Measurements from ENCODE around the gene ARHGAP15. TPM values are rescaled to one million over a fixed set of nuclear protein-coding genes. Genes with fewer than 3 reads are reported as not detected.
A peak's percentile ranks its signal among the peaks of the same experiment; 100 is the strongest.

ARHGAP15 gene
- polyA plus RNA-seq, 4 donors: 3.4 to 8.1 (median 4.9) TPM

DNA sequence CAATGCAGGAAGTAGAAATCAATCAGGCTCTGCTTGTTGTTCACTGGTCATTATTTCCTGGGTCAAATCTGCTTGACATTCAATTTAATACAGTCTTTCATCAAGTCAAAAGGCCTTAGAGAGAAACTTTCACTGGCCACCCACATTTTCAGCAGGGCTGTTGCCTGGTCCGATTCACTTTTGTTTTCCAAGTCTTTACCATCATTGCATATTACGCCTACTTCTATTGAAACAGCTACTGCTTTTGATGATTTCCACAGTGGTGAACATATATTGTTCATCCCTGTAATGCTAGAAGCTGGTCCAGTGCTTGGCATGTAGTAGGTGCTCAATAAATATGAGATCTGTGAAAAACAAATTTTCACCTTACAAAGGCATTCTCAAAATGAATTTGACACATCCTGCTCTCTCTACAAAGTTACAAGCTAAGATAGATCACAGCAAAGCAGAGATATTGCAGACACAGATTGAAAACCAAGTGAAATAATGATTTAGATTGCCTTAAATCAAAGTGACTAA is 600.1 kb downstream of the ARHGAP15 start:
- DNase-seq (ENCODE audit: low read depth in 4 of 4, low spot score in 3 of 4): no peak

DNA sequence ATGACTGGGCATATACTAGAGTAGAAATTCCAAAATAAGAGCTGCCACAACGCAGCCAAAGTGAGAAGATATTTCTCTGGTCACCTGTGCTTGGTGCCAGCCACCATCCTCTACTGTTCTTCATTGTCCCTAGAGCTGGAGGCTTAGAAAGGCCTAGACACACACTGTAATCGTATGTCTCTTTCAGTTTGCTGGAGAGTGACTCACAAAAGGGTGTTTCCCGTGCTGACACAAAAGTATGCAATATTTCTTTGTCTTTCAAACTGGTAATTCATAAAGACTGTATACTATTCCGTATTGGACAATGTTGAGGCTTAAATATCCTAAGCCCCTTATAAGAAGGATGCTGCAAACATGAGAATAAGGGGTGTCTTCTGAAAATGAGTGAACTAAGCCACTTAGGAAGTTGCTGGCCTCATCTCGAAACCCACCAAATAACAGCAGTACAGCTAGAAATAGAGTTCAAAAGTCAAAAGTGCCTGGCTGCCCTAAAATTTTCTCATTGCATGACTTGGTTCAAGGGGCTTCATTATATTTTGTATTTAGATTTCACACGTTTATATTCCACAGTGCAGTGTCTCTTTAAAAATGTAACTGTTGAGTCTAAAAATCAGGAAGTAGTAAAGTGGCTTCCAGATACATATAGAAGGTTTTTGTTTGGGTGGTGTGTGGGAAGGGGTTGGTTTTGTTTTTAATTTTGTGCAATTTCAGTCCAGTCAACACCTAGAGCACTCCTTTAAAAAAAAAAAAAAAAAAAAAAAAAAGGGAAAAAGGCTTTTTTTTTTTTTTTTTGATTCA is 601.1 kb downstream of the ARHGAP15 start:
- DNase-seq (ENCODE audit: low read depth in 4 of 4, low spot score in 3 of 4): no peak

- DNase-seq (ENCODE audit: low read depth in 4 of 4, low spot score in 3 of 4): no peak
Observed at GRCh38 chr2:143730953-143731260, 601.7 kb downstream of the ARHGAP15 start.

DNA sequence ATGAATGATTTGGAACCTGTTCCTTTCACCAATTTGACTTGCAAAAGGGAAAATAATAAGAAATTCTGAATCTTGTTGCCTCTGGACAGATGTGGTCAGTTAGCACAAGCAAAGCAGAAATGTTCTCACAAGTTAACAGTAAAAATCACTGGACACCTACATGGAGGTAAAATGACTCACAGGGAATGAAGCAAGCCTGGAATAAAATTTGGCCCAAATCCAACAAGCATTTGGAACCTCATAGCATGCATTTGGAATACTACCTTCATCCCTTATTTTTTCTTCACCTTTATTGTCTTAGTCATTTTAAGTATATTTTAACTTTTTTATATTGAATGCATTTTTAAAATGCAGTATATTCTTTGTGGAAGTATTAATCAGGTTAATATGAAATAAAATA is 602.9 kb downstream of the ARHGAP15 start:
- DNase-seq (ENCODE audit: low read depth in 4 of 4, low spot score in 3 of 4): no peak

- no peak for DNase-seq (ENCODE audit: low read depth in 4 of 4, low spot score in 3 of 4)
Observed at GRCh38 chr2:143732871-143733270, 603.7 kb downstream of the ARHGAP15 start.

DNA sequence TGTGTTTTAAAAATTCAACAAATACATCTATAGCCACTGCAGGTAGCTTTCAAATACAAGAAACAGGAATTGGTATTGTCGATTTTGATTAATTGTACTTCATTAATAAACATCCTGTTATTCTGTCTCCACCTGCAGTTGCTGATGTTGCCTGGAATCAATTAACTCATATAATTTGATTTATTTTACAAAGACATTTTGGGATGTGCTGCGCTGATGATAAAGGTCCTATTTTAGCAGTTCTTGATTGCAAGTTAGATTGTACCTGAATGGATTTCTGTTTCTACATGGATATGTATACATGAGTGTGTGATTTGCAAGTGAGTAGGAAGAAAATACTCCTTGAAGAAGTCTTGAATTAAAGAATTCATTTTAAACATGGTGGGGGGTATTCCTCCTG is 605.3 kb downstream of the ARHGAP15 start:
- no peak for DNase-seq (ENCODE audit: low read depth in 4 of 4, low spot score in 3 of 4)

DNA sequence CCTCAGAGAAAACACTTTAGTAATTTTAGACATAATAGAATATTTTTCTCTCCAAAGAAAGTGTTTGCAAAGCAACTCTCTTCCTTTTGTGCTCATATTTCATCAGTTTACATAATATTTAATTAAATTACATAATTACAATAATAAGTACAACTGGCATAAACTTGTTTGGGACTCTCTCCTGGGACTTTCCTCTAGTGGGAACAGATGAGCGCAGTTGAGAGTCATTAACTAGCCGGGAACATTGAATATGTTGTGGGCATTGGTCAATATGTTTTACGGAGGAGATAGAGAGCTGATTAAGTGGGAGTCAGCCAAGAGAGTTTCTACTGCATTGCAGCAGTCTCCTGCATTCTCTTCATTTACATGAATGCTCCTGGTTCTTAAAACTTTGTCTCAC is 607.7 kb downstream of the ARHGAP15 start:
- no peak for DNase-seq (ENCODE audit: low read depth in 4 of 4, low spot score in 3 of 4)

DNA sequence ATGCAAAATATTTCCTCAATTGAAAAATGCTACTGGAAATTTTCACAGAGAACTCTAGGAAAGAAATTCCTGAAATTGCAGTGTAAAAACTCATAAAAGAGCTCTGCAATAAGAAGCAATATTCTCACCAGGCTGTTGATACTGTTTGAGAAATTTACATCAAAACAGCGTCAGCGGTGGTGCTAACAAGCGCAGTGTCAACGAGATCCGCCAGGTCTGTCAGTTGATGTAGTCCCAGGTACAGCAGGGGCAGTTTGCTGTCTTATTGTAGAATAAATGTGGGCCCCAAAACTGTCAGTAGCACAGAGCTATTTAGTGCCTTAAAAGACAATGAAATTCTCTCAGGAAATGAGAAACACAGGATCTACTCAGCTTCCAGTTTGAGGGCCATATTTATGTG is 611.2 kb downstream of the ARHGAP15 start:
- DNase-seq (ENCODE audit: low read depth in 4 of 4, low spot score in 3 of 4): no peak

DNA sequence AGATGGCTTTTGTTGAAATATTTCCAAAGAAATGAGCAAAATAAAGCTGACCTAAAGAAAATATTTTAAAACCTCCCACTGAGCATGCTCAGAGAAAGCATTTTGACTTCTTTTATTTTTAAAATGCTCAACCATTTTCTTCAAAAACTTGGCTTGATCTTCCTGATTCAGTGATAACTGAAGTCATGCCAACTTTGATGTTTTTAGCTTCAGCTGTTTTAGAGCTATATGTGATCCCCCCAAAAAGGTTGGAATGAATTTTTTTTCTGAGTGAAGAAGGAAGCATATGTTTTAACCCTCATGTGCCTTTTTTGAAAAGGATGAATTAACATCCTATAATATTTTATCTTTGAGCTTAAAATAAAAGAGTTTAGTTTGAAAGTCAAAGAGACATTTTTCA is 612.0 kb downstream of the ARHGAP15 start:
- DNase-seq (ENCODE audit: low read depth in 4 of 4, low spot score in 3 of 4): no peak

DNA sequence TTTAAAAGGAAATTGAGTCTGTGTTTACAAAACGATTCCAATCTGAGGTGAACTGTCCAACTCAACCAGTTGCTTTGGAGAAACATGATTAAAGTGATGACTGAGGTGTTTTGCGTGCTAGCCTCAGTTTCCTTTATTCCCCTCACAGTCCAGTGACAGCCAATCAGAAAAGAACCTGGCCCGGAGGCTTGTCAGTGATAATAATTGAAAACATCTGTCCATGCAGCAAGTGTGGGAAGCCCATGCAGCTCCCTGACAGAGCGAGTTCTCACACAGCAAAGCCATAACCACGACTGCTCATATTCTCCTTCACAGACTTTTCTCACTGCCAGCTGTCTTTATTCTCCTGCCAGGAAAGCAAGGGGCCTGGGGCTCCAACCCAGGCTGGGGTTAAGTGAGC is 613.4 kb downstream of the ARHGAP15 start:
- no peak for DNase-seq (ENCODE audit: low read depth in 4 of 4, low spot score in 3 of 4)

DNA sequence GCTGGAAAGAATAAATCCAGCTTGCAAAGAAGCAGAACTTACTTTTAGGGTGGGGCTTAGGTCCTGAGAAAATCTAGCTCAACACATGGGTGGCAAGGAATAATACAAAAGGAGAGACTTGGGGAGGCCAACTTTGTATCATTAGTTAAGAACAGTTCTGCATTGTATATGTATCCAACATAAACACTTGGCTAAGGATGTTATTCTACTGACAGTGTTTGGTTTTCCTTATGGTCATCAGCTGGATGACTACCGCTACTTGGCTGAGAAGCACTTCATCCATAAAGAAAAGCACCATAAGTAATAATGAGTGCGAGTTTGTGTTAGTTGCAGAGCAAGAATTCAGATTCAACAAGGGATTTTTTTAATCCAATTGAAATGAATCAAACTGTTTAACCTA is 614.9 kb downstream of the ARHGAP15 start:
- no peak for DNase-seq (ENCODE audit: low read depth in 4 of 4, low spot score in 3 of 4)

GRCh38 chr2:143745060-143745459 is 615.8 kb downstream of the ARHGAP15 start:
- DNase-seq (ENCODE audit: low read depth in 4 of 4, low spot score in 3 of 4): no peak

DNA sequence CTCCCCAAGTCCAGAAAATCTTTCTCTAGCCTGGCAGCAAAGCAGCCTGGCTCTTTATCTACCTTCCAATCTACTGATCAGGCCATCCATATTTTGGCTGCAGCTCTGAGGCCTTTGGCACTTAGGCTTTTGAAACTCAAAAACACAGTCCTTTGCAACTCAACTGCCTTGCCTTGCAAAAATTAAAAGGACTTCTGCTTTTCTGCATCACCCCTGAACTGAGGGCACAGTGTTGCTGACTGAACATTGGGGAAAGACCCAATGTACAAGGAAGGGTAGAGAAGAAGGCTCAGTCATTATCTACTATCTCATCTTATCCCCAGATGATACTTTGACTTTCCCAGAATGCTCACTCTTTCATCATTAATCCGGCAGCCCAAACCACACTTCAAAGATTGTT is 625.5 kb downstream of the ARHGAP15 start:
- DNase-seq (ENCODE audit: low read depth in 4 of 4, low spot score in 3 of 4): no peak

DNA sequence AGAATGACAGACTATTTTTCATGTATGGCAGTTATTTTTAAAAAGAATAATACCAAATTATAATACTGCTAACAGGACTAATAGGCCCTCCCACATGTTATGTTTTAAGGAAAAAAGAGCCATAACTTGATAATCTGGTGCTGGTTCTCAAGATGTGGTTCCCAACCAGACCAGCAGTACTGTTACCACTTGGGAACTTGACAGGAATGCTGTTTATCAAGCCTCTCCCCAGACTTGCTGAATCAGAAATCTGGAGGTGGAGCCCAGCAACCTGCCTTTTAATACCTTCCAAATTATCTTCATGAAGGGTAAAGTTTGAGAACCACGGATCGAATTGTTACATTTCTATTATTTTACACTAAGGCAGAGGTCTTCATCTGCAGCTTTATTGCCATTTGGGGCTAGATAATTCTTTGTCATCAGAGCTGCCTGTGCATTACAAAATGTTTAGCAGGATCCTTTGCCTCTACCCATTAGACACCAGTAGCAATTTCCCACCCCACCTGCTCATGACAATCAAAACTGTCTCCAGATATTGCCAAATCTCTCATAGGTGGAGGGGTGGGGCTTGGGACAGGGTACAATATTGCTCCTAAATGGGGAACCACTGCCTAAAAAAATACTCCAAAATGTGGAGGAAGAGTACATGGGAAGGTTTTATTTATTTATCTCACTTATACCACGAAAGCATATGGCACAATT is 629.6 kb downstream of the ARHGAP15 start:
- DNase-seq (ENCODE audit: low read depth in 4 of 4, low spot score in 3 of 4): no peak

DNA sequence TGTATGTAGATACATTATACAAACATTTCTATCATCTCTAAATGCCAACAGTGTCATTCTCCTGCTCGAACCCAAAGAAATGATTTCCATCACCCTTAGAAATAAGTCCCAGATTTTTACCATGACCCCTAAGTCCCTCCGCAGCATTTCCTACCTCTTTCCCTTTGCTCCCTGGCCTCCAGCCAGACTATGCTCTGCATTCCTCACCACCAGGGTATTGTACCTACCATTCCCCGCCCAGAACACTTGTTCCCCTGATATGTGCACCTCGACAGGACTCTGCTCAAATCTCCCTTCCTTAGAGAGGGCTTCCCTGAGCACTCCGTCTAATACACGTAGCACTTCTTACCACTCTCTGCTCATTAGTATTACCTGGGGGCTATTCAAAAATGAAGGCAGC is 630.2 kb downstream of the ARHGAP15 start:
- DNase-seq (ENCODE audit: low read depth in 4 of 4, low spot score in 3 of 4): no peak

DNA sequence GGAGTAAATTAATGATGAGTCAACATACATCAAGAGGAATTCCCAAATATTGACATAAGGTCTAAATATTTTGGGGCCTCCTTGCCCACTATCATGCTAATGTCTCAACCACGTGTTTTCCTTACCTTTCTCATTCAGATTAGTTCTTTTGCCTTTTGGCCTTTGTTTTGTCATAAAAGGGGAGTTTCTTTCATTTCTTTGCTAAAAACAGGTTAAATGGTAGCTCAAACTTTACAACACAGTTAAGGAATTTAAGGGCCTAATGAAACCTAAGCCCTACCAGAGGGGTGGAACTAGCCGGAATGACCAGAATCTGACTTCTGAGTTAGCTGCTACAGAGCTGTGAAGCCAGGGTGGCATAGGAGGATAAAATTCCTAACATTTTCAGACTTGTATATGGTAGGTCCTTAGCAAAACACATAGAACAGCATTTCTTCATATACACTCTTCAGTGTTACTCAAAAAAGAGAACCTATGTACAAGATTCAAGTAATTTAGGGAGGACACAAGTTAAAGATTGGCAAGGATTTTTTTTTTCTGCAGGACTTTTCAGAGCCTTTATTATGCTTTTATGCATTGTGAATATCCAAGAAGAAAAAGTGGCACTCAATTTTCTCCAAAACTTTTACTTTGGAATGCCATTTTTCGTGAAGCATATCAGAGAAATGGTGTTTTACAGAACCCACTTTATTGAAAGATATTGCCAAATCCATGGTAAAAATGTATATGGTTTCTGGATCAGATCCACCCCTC is 633.1 kb downstream of the ARHGAP15 start:
- DNase-seq (ENCODE audit: low read depth in 4 of 4, low spot score in 3 of 4): no peak

- DNase-seq (ENCODE audit: low read depth in 4 of 4, low spot score in 3 of 4): peak in 1 of 4 donors; percentile 22
Observed at GRCh38 chr2:143764261-143764660, 635.0 kb downstream of the ARHGAP15 start.

- DNase-seq (ENCODE audit: low read depth in 4 of 4, low spot score in 3 of 4): no peak
Observed at GRCh38 chr2:143764706-143765105, 635.5 kb downstream of the ARHGAP15 start.

GRCh38 chr2:143768991-143769390 is 639.8 kb downstream of the ARHGAP15 start:
- no peak for DNase-seq (ENCODE audit: low read depth in 4 of 4, low spot score in 3 of 4)

GRCh38 chr2:143771939-143772338 is 642.7 kb downstream of the ARHGAP15 start:
- no peak for DNase-seq (ENCODE audit: low read depth in 4 of 4, low spot score in 3 of 4)

- no peak for DNase-seq (ENCODE audit: low read depth in 4 of 4, low spot score in 3 of 4)
Observed at GRCh38 chr2:143776526-143777297, 647.5 kb downstream of the ARHGAP15 start.

Data from left renal pelvis (tissue), 4 donors.